ENCODE measurements around the gene DRGX.
A peak's percentile ranks its signal among the peaks of the same experiment; 100 is the strongest.

The DRGX gene

DNA sequence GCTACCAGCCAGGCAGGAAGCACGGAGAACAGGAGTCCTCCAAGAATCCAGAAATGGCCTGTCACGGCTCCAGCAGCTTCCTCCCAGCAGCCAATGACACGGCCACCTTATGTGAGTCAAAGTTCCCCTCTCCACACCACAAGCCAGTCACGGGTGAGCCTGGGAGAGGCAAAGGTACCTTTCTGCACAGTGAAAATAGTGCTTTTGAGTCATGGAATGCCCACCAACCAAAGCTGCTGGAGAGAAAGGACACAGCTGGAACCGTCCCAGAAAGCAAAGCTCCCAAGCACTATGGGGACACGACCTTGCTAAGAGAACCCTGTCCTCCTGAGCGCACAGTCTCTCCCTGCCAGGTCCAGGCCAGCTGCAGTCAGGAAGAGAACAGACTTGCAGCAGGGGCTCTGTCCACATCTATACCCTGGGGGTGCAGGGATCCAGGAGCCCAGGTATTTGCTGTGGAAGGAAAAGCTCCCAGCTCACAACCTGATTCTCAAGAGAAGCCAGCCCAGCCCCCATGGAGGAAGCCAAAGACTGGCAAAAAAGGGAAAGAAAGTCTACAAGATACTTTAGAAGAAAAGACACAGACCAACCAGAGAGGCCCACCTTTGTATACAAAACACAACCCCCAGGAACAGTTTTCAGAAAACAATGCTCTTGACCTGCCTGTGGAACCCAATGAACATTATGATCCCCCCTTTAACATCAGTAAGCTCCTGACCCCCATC, 72.6 kb downstream of the DRGX start:
- ATAC-seq (replicated peaks; ENCODE audit: extremely low read depth, poor library complexity, severe bottlenecking) (no peak), DNase-seq (ENCODE audit: low spot score in 2 of 2) (no peak)
- no peaks in the 10 kb centered on the region for H3K9me3 Mint-ChIP-seq
- H3K36me3 Mint-ChIP-seq (ENCODE audit: insufficient read depth) = no peaks in the 10 kb centered on the region
- H3K27me3 Mint-ChIP-seq = peaks cover 19% of the 10 kb centered on the region
- no peaks in the 10 kb centered on the region for H3K4me1 Mint-ChIP-seq
- no peak overlapping the region for H3K4me3 Mint-ChIP-seq
- no peak overlapping the region for H3K27ac Mint-ChIP-seq (ENCODE audit: low read depth)

DNA sequence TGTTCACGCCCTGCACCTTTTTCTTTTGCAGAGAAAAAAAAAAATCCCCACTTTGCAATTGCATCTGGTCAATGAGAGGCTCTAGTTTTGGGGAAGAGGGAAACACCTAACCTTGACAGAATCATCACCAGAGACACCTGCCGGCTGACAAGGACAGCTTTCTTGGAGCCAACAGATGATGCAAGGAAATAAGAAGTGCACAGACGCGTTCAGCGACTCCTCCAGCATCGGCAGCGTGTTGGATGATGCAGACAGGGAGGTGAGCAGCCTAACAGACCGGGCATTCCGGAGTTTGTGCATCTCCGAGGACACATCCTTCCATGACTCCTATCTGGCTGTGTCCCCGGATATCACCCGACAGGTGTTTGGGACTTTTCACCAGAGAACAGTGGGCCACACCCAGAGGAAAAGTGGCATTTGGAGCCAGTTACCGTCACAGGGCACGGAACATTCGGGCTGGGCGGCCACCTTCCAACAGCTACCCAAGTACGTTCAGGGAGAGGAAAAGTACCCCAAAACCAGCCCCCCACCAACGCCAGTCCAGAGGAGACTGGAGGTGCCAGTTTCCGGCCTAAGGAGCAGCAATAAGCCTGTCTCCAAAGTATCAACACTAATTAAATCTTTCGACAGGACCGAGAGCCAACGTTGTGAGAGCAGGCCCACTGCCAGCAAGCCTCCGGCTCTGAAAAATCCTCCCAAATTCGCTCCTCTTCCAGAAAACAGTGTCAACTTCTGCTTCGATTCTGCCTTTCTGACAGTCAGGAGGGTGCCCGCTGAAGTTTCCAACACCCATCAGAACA, 73.3 kb downstream of the DRGX start:
- H3K27ac Mint-ChIP-seq (ENCODE audit: low read depth) = no peak overlapping the region
- no peaks in the 10 kb centered on the region for H3K9me3 Mint-ChIP-seq
- ATAC-seq (replicated peaks; ENCODE audit: extremely low read depth, poor library complexity, severe bottlenecking) (no peak), DNase-seq (ENCODE audit: low spot score in 2 of 2) (no peak)
- H3K27me3 Mint-ChIP-seq = peaks cover 19% of the 10 kb centered on the region
- H3K36me3 Mint-ChIP-seq (ENCODE audit: insufficient read depth) = no peaks in the 10 kb centered on the region
- H3K4me3 Mint-ChIP-seq = no peak overlapping the region
- H3K4me1 Mint-ChIP-seq = no peaks in the 10 kb centered on the region

DNA sequence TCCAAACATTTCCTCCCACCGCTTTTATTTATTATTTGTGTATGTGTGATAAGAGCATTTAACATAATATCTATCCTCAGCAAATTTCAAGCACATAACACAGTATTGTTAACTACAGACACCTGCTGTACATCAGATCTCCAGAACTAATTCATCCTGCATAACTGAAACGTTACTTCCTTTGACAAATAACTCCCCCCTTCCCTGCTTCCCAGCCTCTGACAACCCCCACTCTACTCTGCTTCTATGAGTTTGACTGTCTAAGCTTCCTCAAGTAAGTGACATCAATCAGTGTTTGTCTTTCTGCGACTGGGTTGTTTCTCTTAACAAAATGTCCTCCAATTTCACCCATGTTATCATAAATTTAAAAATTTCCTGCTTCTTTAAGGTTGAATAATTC, 74.9 kb downstream of the DRGX start:
- H3K4me1 Mint-ChIP-seq = no peaks in the 10 kb centered on the region

GRCh38 chr10:49320191-49320590, 75.7 kb downstream of the DRGX start:
- Mint-ChIP-seq H3K9me3 (no peaks in the 10 kb centered on the region), H3K27me3 (peaks cover 19% of the 10 kb centered on the region), H3K4me3 (no peak overlapping the region), H3K4me1 (no peaks in the 10 kb centered on the region), H3K27ac (ENCODE audit: low read depth) (no peak overlapping the region), H3K36me3 (ENCODE audit: insufficient read depth) (no peaks in the 10 kb centered on the region)
- ATAC-seq (replicated peaks; ENCODE audit: extremely low read depth, poor library complexity, severe bottlenecking) = no peak
- no peak for DNase-seq (ENCODE audit: low spot score in 2 of 2)

More for the DNA sequence above, 74.9 kb downstream of the DRGX start:
- Mint-ChIP-seq H3K27me3 (peaks cover 19% of the 10 kb centered on the region), H3K36me3 (ENCODE audit: insufficient read depth) (no peaks in the 10 kb centered on the region), H3K27ac (ENCODE audit: low read depth) (peak overlapping the region; percentile 6), H3K9me3 (no peaks in the 10 kb centered on the region), H3K4me3 (no peak overlapping the region)
- DNase-seq (ENCODE audit: low spot score in 2 of 2) = no peak
- ATAC-seq (replicated peaks; ENCODE audit: extremely low read depth, poor library complexity, severe bottlenecking) = no peak

DNA sequence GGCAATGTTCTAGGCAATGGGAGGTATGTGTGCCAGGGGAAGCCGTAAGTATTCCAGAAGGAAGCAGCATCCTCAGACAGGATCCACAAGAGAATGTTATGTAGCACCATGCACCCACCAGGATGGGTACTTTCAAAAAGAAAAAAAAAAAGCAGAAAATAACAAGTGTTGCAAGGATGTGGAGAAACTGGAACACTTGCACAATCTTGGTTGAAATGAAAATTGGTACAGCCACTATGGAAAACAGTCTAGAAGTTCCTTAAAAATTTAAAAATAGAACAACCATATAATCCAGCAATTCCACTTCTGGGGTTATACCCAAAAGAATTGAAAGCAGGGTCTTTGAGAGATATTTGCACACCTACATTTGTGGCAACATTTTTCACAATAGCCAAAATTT, 76.7 kb downstream of the DRGX start:
- H3K36me3 Mint-ChIP-seq (ENCODE audit: insufficient read depth) = no peaks in the 10 kb centered on the region
- no peaks in the 10 kb centered on the region for H3K9me3 Mint-ChIP-seq
- H3K4me3 Mint-ChIP-seq = no peak overlapping the region
- H3K27ac Mint-ChIP-seq (ENCODE audit: low read depth) = no peak overlapping the region
- H3K27me3 Mint-ChIP-seq = peaks cover 9% of the 10 kb centered on the region
- H3K4me1 Mint-ChIP-seq = no peaks in the 10 kb centered on the region
- no peak for ATAC-seq (replicated peaks; ENCODE audit: extremely low read depth, poor library complexity, severe bottlenecking)
- no peak for DNase-seq (ENCODE audit: low spot score in 2 of 2)

DNA sequence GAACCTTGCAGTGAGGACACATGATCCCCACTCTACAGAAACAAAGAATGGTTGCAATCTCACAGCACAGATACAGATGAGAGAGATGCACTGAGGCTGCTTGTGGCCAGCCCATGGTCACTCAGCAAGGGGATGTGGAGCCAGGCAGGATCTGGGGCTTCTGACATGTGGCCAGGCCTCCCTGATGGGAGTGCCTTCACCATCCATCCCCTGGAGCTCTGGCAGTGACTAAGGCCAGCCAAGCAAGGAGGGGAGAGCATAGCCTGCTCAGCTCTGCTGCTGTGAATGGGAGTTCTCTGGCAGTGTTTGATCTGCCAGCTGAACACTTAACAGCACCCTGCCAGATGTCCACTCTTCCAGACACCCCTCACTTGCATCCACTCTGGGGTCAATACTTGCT, 77.1 kb downstream of the DRGX start:
- ATAC-seq (replicated peaks; ENCODE audit: extremely low read depth, poor library complexity, severe bottlenecking) (no peak), DNase-seq (ENCODE audit: low spot score in 2 of 2) (no peak)
- Mint-ChIP-seq H3K4me3 (no peak overlapping the region), H3K27me3 (peaks cover 6% of the 10 kb centered on the region), H3K27ac (ENCODE audit: low read depth) (no peak overlapping the region), H3K4me1 (no peaks in the 10 kb centered on the region), H3K36me3 (ENCODE audit: insufficient read depth) (no peaks in the 10 kb centered on the region), H3K9me3 (no peaks in the 10 kb centered on the region)

DNA sequence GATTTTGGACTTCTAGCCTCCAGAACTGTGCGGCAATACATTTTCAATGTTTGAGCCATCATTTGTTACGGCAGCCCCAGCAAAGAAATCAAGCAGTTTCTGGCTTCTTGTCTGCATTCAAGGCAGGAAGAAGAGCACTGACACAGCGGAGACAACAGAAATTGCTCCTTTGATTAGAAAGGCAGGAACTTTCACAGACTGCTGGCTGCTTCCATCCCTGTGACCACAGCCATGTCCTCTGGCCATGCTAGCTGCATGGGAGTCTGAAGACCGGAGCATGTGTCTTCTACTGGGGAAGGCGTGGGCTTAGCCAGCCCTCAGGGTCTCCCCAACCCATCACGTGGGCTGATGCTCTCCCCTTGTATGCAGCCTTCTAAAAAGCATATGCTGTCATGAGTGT, 77.9 kb downstream of the DRGX start:
- no peak for ATAC-seq (replicated peaks; ENCODE audit: extremely low read depth, poor library complexity, severe bottlenecking)
- H3K4me3 Mint-ChIP-seq = no peak overlapping the region

GRCh38 chr10:49314806-49315205, 81.1 kb downstream of the DRGX start:
- Mint-ChIP-seq H3K27me3 (no peaks in the 10 kb centered on the region), H3K4me1 (peaks cover 10% of the 10 kb centered on the region), H3K9me3 (no peaks in the 10 kb centered on the region), H3K4me3 (no peak overlapping the region), H3K36me3 (ENCODE audit: insufficient read depth) (peaks cover 4% of the 10 kb centered on the region), H3K27ac (ENCODE audit: low read depth) (no peak overlapping the region)
- no peak for DNase-seq (ENCODE audit: low spot score in 2 of 2)
- no peak for ATAC-seq (replicated peaks; ENCODE audit: extremely low read depth, poor library complexity, severe bottlenecking)

More for the DNA sequence above, 77.9 kb downstream of the DRGX start:
- no peak for DNase-seq (ENCODE audit: low spot score in 2 of 2)
- Mint-ChIP-seq H3K9me3 (no peaks in the 10 kb centered on the region), H3K4me1 (no peaks in the 10 kb centered on the region), H3K27me3 (no peaks in the 10 kb centered on the region), H3K27ac (ENCODE audit: low read depth) (no peak overlapping the region), H3K36me3 (ENCODE audit: insufficient read depth) (no peaks in the 10 kb centered on the region)
